PFSK-1 (cell line): ENCODE results near the gene MGARP.

Source experiments
- FOXP2 ChIP-seq: optimal IDR thresholded peaks from 2 replicates; pipeline ENCODE3; 2011; ENCODE audit warnings: borderline replicate concordance, control low read depth, inconsistent platforms; ENCODE audit not compliant: insufficient read depth; ENCODE audit errors: extremely low read length, extremely low read depth
- POLR2AphosphoS5 ChIP-seq: IDR thresholded peaks from 2 replicates; pipeline ENCODE4 v1.6.1; 2012; ENCODE audit warnings: low read depth, mild to moderate bottlenecking, control low read depth, low read length, moderate library complexity
- SIN3A ChIP-seq: IDR thresholded peaks from 2 replicates; pipeline ENCODE4 v1.6.1; 2012; ENCODE audit warnings: mild to moderate bottlenecking, low read length, moderate library complexity, borderline replicate concordance; ENCODE audit not compliant: insufficient read depth
- TAF1 ChIP-seq: IDR thresholded peaks from 2 replicates; pipeline ENCODE4 v1.6.1; 2012; ENCODE audit warnings: low read length, control low read depth, borderline replicate concordance; ENCODE audit not compliant: insufficient read depth
- TF ChIP-seq, protein P1 (sequence below), 2 experiments: IDR thresholded peaks; 2 replicates each; pipeline versions ENCODE4 v1.6.1 to v1.8.0; 2011 to 2012; ENCODE audit warnings: low read depth in 2 of 2, low read length in 2 of 2, control low read depth in 1 of 2, inconsistent platforms in 1 of 2, mild to moderate bottlenecking in 1 of 2, moderate library complexity in 1 of 2; ENCODE audit not compliant: insufficient read depth in 1 of 2

Gene MGARP

GRCh38 chr4:139278912-139279759 is 889 bp downstream of the MGARP start:
- TF ChIP-seq TAF1, result no peak
- no peak for TF ChIP-seq FOXP2
- no peak for TF ChIP-seq POLR2AphosphoS5
- TF ChIP-seq, protein P1, sequence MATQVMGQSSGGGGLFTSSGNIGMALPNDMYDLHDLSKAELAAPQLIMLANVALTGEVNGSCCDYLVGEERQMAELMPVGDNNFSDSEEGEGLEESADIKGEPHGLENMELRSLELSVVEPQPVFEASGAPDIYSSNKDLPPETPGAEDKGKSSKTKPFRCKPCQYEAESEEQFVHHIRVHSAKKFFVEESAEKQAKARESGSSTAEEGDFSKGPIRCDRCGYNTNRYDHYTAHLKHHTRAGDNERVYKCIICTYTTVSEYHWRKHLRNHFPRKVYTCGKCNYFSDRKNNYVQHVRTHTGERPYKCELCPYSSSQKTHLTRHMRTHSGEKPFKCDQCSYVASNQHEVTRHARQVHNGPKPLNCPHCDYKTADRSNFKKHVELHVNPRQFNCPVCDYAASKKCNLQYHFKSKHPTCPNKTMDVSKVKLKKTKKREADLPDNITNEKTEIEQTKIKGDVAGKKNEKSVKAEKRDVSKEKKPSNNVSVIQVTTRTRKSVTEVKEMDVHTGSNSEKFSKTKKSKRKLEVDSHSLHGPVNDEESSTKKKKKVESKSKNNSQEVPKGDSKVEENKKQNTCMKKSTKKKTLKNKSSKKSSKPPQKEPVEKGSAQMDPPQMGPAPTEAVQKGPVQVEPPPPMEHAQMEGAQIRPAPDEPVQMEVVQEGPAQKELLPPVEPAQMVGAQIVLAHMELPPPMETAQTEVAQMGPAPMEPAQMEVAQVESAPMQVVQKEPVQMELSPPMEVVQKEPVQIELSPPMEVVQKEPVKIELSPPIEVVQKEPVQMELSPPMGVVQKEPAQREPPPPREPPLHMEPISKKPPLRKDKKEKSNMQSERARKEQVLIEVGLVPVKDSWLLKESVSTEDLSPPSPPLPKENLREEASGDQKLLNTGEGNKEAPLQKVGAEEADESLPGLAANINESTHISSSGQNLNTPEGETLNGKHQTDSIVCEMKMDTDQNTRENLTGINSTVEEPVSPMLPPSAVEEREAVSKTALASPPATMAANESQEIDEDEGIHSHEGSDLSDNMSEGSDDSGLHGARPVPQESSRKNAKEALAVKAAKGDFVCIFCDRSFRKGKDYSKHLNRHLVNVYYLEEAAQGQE (IDR thresholded peaks at IDR 0.05; ENCODE audit: insufficient read depth in 1 of 2, low read depth in 2 of 2, low read length in 2 of 2), result no peak

DNA sequence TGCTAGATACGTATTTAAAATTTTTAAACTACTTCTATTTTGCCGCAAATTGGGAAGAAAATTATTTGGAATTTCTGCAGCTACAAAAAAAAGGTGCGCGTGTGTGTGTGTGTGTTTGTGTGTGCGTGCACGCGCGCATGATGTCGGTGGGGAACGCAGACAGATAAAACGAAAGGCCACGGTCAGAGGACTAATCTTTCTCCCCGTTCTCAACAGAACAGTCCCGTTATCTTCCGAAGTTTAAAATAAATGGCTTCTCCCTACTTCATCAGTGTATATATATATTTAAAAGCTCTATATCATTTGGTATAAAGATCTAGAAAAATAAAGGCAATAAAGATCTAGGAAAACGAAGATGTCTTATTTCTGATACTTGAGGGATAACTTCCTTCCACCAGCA is 1.5 kb downstream of the MGARP start:
- TF ChIP-seq FOXP2 (no peak), TAF1 (no peak), POLR2AphosphoS5 (no peak), SIN3A (no peak)
- TF ChIP-seq, protein P1 (IDR thresholded peaks at IDR 0.05; ENCODE audit: insufficient read depth in 1 of 2, low read depth in 2 of 2, low read length in 2 of 2), result no peak

DNA sequence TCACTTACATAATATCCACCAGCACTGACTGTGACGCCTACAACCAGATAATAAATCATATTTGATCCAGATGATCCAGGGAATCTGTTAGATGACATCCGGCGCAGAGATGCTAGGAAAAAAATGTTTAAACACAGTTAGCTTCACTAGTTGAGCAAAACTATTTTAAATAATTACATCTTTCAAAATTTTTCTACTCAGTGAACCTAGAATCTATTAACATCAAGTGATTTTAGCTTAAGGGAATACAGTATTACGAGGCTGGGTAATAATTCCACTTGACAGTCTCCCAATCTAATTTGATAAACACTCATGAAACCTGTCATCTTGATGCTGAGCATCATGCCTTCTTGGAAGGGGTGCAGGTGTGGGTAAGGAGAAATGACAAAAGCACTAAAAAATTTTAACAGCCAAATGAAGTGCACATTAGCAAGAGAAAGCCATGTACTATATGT is 4.7 kb downstream of the MGARP start:
- no peak for TF ChIP-seq FOXP2
- TF ChIP-seq, protein P1 (IDR thresholded peaks at IDR 0.05; ENCODE audit: insufficient read depth in 1 of 2, low read depth in 2 of 2, low read length in 2 of 2), result no peak
- no peak for TF ChIP-seq SIN3A
- no peak for TF ChIP-seq POLR2AphosphoS5
- no peak for TF ChIP-seq TAF1

DNA sequence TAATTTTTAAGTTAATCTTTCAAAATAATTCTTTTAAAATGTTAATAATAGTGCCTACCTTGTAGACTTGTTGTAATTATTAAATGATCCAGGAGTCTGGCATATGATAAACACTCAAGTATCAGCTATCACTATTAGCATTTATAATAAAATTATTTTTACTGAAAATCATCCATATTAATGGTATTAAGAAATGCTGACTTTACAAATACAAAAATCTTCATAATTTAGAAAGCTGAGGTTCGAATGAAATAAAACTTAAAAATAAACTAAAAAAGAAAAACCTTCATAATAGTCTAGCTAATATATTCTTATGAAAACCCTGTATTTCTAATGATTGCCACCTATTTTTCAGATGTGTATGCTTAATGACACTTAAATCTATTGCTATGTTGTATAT is 5.2 kb downstream of the MGARP start:
- TF ChIP-seq, protein P1 (IDR thresholded peaks at IDR 0.05; ENCODE audit: insufficient read depth in 1 of 2, low read depth in 2 of 2, low read length in 2 of 2), result no peak
- TF ChIP-seq TAF1 (no peak), POLR2AphosphoS5 (no peak), FOXP2 (no peak), SIN3A (no peak)

- TF ChIP-seq, protein P1 (IDR thresholded peaks at IDR 0.05; ENCODE audit: insufficient read depth in 1 of 2, low read depth in 2 of 2, low read length in 2 of 2), result no peak
- no peak for TF ChIP-seq SIN3A
Measured at GRCh38 chr4:139273835-139274234, 6.2 kb downstream of the MGARP start.
